ENCODE measurements around the gene C8B.

DNA sequence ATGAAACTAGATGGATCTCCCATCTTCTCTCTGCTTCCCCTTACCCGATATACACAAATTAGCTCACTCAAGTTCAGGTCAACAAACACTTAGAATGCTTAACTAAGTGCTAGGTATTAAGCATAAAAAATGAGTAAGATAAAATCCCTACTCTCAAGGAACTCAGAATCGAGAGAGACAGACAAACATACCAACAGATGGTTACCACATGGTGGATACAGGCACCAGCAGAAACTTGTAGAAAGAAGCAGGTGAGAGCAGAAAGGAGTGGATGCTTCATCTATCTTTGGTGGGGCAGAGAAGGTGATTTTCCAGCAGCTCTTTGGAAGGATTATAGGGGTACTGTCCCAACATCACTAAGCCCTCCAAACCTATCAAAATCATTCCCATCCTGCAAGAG is 32.2 kb downstream of the C8B start:
- TF ChIP-seq, protein P1, sequence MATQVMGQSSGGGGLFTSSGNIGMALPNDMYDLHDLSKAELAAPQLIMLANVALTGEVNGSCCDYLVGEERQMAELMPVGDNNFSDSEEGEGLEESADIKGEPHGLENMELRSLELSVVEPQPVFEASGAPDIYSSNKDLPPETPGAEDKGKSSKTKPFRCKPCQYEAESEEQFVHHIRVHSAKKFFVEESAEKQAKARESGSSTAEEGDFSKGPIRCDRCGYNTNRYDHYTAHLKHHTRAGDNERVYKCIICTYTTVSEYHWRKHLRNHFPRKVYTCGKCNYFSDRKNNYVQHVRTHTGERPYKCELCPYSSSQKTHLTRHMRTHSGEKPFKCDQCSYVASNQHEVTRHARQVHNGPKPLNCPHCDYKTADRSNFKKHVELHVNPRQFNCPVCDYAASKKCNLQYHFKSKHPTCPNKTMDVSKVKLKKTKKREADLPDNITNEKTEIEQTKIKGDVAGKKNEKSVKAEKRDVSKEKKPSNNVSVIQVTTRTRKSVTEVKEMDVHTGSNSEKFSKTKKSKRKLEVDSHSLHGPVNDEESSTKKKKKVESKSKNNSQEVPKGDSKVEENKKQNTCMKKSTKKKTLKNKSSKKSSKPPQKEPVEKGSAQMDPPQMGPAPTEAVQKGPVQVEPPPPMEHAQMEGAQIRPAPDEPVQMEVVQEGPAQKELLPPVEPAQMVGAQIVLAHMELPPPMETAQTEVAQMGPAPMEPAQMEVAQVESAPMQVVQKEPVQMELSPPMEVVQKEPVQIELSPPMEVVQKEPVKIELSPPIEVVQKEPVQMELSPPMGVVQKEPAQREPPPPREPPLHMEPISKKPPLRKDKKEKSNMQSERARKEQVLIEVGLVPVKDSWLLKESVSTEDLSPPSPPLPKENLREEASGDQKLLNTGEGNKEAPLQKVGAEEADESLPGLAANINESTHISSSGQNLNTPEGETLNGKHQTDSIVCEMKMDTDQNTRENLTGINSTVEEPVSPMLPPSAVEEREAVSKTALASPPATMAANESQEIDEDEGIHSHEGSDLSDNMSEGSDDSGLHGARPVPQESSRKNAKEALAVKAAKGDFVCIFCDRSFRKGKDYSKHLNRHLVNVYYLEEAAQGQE (IDR thresholded peaks at IDR 0.05; ENCODE audit: borderline replicate concordance), result no peak
- TF ChIP-seq, protein P2, sequence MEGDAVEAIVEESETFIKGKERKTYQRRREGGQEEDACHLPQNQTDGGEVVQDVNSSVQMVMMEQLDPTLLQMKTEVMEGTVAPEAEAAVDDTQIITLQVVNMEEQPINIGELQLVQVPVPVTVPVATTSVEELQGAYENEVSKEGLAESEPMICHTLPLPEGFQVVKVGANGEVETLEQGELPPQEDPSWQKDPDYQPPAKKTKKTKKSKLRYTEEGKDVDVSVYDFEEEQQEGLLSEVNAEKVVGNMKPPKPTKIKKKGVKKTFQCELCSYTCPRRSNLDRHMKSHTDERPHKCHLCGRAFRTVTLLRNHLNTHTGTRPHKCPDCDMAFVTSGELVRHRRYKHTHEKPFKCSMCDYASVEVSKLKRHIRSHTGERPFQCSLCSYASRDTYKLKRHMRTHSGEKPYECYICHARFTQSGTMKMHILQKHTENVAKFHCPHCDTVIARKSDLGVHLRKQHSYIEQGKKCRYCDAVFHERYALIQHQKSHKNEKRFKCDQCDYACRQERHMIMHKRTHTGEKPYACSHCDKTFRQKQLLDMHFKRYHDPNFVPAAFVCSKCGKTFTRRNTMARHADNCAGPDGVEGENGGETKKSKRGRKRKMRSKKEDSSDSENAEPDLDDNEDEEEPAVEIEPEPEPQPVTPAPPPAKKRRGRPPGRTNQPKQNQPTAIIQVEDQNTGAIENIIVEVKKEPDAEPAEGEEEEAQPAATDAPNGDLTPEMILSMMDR (IDR thresholded peaks at IDR 0.05; ENCODE audit: poor library complexity, severe bottlenecking), result no peak
- no peak for TF ChIP-seq SMC3 (conservative IDR thresholded peaks at IDR 0.05; ENCODE audit: poor library complexity)
